ENCODE results near the gene VAV2.
A peak's percentile ranks its signal among the peaks of the same experiment; 100 is the strongest.
"Not testable (repeated sequence)": the region's sequence is repeated elsewhere in the genome, so short reads cannot be mapped to it uniquely, and the experiment has no call there.

VAV2 gene

GRCh38 chr9:133995012-133995896 lies 3.1 kb upstream of the VAV2 start:
- peak; percentile 24 for DNase-seq

- peak; percentile 64 for DNase-seq
These were observed 2.4 kb upstream of the VAV2 start for GRCh38 chr9:133994353-133995011.

GRCh38 chr9:133993635-133994253 lies 1.6 kb upstream of the VAV2 start:
- DNase-seq = no peak

GRCh38 chr9:133992780-133993634 lies 883 bp upstream of the VAV2 start:
- DNase-seq = peak; percentile 79

- no peak for DNase-seq
These were observed 756 bp downstream of the VAV2 start for GRCh38 chr9:133991214-133991921.

GRCh38 chr9:133990366-133991213 lies 1.5 kb downstream of the VAV2 start:
- peak; percentile 30 for DNase-seq

GRCh38 chr9:133989625-133990365 lies 2.3 kb downstream of the VAV2 start:
- DNase-seq = no peak

GRCh38 chr9:133988771-133989170 lies 3.4 kb downstream of the VAV2 start:
- DNase-seq = not testable (repeated sequence)

- no peak for DNase-seq
These were observed 4.0 kb downstream of the VAV2 start for GRCh38 chr9:133987946-133988665.

- DNase-seq = no peak
These were observed 4.7 kb downstream of the VAV2 start for GRCh38 chr9:133987446-133987788.

GRCh38 chr9:133986774-133987445 lies 5.2 kb downstream of the VAV2 start:
- no peak for DNase-seq

- no peak for DNase-seq
These were observed 6.1 kb downstream of the VAV2 start for GRCh38 chr9:133986061-133986460.

GRCh38 chr9:133982971-133983720 lies 9.0 kb downstream of the VAV2 start:
- DNase-seq = no peak

- DNase-seq = no peak
These were observed 10.0 kb downstream of the VAV2 start for GRCh38 chr9:133981958-133982681.

- DNase-seq = no peak
These were observed 10.6 kb downstream of the VAV2 start for GRCh38 chr9:133981589-133981957.

GRCh38 chr9:133980864-133981588 lies 11.1 kb downstream of the VAV2 start:
- DNase-seq = no peak
